ENCODE measurements around the gene GLT8D2.

The GLT8D2 gene

GRCh38 chr12:103960616-103961227 is 89.3 kb downstream of the GLT8D2 start:
- H3K27me3 ChIP-seq (ENCODE audit: control insufficient read depth, low read length) = no peaks in the 10 kb centered on the region
- no peak overlapping the region for H3K27ac ChIP-seq (ENCODE audit: low read depth, low read length)
- H3K79me2 ChIP-seq (ENCODE audit: control insufficient read depth, low read length) = peaks cover 41% of the 10 kb centered on the region
- H3K9me2 ChIP-seq (replicated peaks; ENCODE audit: control insufficient read depth, low read length) = no peaks in the 10 kb centered on the region
- H3K4me1 ChIP-seq (ENCODE audit: control insufficient read depth, low read length) = peaks cover 35% of the 10 kb centered on the region
- H3K9me3 ChIP-seq (ENCODE audit: control insufficient read depth, insufficient read depth, low read length) = no peaks in the 10 kb centered on the region
- no peak overlapping the region for H3K4me2 ChIP-seq (ENCODE audit: low read length)
- H3K36me3 ChIP-seq (ENCODE audit: control insufficient read depth, low read length) = peaks cover 21% of the 10 kb centered on the region
- no peak overlapping the region for H3K4me3 ChIP-seq (ENCODE audit: low read length)
- H3F3A ChIP-seq (ENCODE audit: control insufficient read depth, insufficient read depth) = peaks cover 24% of the 10 kb centered on the region
- no peak for TF ChIP-seq CTCF (IDR thresholded peaks at IDR 0.05; ENCODE audit: low read depth, low read length, poor library complexity, severe bottlenecking)
- TF ChIP-seq EZH2phosphoT487 (IDR thresholded peaks at IDR 0.05; ENCODE audit: borderline replicate concordance, low read length) = no peak
- H4K20me1 ChIP-seq (ENCODE audit: control insufficient read depth, insufficient read depth, low read depth, low read length) = no peaks in the 10 kb centered on the region

GRCh38 chr12:103958621-103959020 is 91.4 kb downstream of the GLT8D2 start:
- H3K9me2 ChIP-seq (replicated peaks; ENCODE audit: control insufficient read depth, low read length) = no peaks in the 10 kb centered on the region
- H3K9me3 ChIP-seq (ENCODE audit: control insufficient read depth, insufficient read depth, low read length) = no peaks in the 10 kb centered on the region
- H3K27ac ChIP-seq (ENCODE audit: low read depth, low read length) = no peak overlapping the region
- peak overlapping the region; percentile 43 for H3K4me2 ChIP-seq (ENCODE audit: low read length)
- no peaks in the 10 kb centered on the region for H4K20me1 ChIP-seq (ENCODE audit: control insufficient read depth, insufficient read depth, low read depth, low read length)
- H3K4me3 ChIP-seq (ENCODE audit: low read length) = 0 out of 2 replicates have a peak overlapping the region, but pooled peaks have one; percentile 32
- H3K4me1 ChIP-seq (ENCODE audit: control insufficient read depth, low read length) = peaks cover 40% of the 10 kb centered on the region
- peaks cover 35% of the 10 kb centered on the region for H3F3A ChIP-seq (ENCODE audit: control insufficient read depth, insufficient read depth)
- no peak for TF ChIP-seq CTCF (IDR thresholded peaks at IDR 0.05; ENCODE audit: low read depth, low read length, poor library complexity, severe bottlenecking)
- TF ChIP-seq EZH2phosphoT487 (IDR thresholded peaks at IDR 0.05; ENCODE audit: borderline replicate concordance, low read length) = no peak
- H3K79me2 ChIP-seq (ENCODE audit: control insufficient read depth, low read length) = peaks cover 42% of the 10 kb centered on the region
- no peaks in the 10 kb centered on the region for H3K27me3 ChIP-seq (ENCODE audit: control insufficient read depth, low read length)
- H3K36me3 ChIP-seq (ENCODE audit: control insufficient read depth, low read length) = peaks cover 24% of the 10 kb centered on the region

GRCh38 chr12:103957865-103958388 is 92.1 kb downstream of the GLT8D2 start:
- peaks cover 27% of the 10 kb centered on the region for H3K36me3 ChIP-seq (ENCODE audit: control insufficient read depth, low read length)
- H3K9me3 ChIP-seq (ENCODE audit: control insufficient read depth, insufficient read depth, low read length) = no peaks in the 10 kb centered on the region

More at GRCh38 chr12:103957865-103958388, 92.1 kb downstream of the GLT8D2 start:
- Histone ChIP-seq H4K20me1 (ENCODE audit: control insufficient read depth, insufficient read depth, low read depth, low read length) (no peaks in the 10 kb centered on the region), H3K4me2 (ENCODE audit: low read length) (peak overlapping the region; percentile 92), H3K79me2 (ENCODE audit: control insufficient read depth, low read length) (peaks cover 43% of the 10 kb centered on the region), H3K4me1 (ENCODE audit: control insufficient read depth, low read length) (peaks cover 34% of the 10 kb centered on the region), H3K27ac (ENCODE audit: low read depth, low read length) (peak overlapping the region; percentile 83), H3K27me3 (ENCODE audit: control insufficient read depth, low read length) (no peaks in the 10 kb centered on the region), H3F3A (ENCODE audit: control insufficient read depth, insufficient read depth) (peaks cover 42% of the 10 kb centered on the region), H3K9me2 (replicated peaks; ENCODE audit: control insufficient read depth, low read length) (no peaks in the 10 kb centered on the region), H3K4me3 (ENCODE audit: low read length) (peak overlapping the region; percentile 91)
- no peak for TF ChIP-seq CTCF (IDR thresholded peaks at IDR 0.05; ENCODE audit: low read depth, low read length, poor library complexity, severe bottlenecking)
- TF ChIP-seq EZH2phosphoT487 (IDR thresholded peaks at IDR 0.05; ENCODE audit: borderline replicate concordance, low read length) = no peak

All from DOHH2 (cell line).